ENCODE results near the gene NOB1. TPM values are rescaled to one million over a fixed set of nuclear protein-coding genes. Genes with fewer than 3 reads are reported as not detected.

The NOB1 gene
- total and polyA plus RNA-seq, 9 of the 15 experiments (the other 6 are each of a cell fraction or from before 2014, with no cell fraction given), result 42.4 to 148 (median 116) TPM

DNA sequence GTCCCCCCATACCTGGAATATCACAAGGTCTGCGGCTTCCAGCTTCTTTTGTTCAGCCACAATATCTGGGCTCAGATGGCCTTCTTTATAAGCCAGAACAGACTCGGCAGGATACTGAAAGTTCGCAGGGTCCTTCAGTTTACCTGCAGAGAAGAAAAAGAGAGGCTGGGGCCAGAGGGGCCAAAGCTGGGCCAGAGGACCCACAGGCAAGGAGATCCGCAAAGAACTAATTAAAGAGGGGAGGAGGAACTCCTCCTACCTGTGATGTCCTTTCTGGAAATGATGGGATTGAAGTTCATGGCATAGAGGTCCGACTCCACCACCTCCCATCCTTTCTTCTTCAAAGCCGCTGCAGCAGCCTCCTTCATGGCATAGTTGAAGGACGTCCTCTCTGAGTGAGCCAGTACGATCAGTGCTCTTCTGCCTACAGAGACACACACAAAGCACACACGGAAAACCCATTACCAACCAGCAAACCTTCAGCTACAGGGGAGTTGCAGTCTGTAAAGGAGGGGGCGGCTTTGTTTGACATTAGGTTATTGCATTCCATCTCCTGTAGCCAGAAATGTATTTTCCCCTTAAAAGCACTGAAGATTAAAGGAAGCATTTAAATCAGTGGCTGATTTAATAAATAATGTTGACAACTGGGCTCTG, 36.5 kb downstream of the NOB1 start (continued):
- TF ChIP-seq, protein P1, sequence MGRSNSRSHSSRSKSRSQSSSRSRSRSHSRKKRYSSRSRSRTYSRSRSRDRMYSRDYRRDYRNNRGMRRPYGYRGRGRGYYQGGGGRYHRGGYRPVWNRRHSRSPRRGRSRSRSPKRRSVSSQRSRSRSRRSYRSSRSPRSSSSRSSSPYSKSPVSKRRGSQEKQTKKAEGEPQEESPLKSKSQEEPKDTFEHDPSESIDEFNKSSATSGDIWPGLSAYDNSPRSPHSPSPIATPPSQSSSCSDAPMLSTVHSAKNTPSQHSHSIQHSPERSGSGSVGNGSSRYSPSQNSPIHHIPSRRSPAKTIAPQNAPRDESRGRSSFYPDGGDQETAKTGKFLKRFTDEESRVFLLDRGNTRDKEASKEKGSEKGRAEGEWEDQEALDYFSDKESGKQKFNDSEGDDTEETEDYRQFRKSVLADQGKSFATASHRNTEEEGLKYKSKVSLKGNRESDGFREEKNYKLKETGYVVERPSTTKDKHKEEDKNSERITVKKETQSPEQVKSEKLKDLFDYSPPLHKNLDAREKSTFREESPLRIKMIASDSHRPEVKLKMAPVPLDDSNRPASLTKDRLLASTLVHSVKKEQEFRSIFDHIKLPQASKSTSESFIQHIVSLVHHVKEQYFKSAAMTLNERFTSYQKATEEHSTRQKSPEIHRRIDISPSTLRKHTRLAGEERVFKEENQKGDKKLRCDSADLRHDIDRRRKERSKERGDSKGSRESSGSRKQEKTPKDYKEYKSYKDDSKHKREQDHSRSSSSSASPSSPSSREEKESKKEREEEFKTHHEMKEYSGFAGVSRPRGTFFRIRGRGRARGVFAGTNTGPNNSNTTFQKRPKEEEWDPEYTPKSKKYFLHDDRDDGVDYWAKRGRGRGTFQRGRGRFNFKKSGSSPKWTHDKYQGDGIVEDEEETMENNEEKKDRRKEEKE (IDR thresholded peaks at IDR 0.05; ENCODE audit: borderline replicate concordance in 1 of 2, control insufficient read depth in 1 of 2, low read depth in 2 of 2, low read length in 1 of 2), result no peak
- TF ChIP-seq NCOR1 (IDR thresholded peaks at IDR 0.05), result no peak
- TF ChIP-seq, protein P2, sequence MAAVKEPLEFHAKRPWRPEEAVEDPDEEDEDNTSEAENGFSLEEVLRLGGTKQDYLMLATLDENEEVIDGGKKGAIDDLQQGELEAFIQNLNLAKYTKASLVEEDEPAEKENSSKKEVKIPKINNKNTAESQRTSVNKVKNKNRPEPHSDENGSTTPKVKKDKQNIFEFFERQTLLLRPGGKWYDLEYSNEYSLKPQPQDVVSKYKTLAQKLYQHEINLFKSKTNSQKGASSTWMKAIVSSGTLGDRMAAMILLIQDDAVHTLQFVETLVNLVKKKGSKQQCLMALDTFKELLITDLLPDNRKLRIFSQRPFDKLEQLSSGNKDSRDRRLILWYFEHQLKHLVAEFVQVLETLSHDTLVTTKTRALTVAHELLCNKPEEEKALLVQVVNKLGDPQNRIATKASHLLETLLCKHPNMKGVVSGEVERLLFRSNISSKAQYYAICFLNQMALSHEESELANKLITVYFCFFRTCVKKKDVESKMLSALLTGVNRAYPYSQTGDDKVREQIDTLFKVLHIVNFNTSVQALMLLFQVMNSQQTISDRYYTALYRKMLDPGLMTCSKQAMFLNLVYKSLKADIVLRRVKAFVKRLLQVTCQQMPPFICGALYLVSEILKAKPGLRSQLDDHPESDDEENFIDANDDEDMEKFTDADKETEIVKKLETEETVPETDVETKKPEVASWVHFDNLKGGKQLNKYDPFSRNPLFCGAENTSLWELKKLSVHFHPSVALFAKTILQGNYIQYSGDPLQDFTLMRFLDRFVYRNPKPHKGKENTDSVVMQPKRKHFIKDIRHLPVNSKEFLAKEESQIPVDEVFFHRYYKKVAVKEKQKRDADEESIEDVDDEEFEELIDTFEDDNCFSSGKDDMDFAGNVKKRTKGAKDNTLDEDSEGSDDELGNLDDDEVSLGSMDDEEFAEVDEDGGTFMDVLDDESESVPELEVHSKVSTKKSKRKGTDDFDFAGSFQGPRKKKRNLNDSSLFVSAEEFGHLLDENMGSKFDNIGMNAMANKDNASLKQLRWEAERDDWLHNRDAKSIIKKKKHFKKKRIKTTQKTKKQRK (IDR thresholded peaks at IDR 0.05; ENCODE audit: borderline replicate concordance, low read depth, low read length), result no peak
- no peak for TF ChIP-seq ZNF780A (CRISPR knock-in tag; IDR thresholded peaks at IDR 0.05)
- no peak for TF ChIP-seq MTA2 (IDR thresholded peaks at IDR 0.05; ENCODE audit: low read depth)
- no peak for TF ChIP-seq NFE2L1 (tag; IDR thresholded peaks at IDR 0.05; ENCODE audit: borderline replicate concordance, low read depth)
- no peak for TF ChIP-seq NFYB (IDR thresholded peaks at IDR 0.05; ENCODE audit: extremely low read depth, insufficient read length)
- TF ChIP-seq KLF10 (CRISPR knock-in tag; IDR thresholded peaks at IDR 0.05), result no peak
- TF ChIP-seq SMAD1 (IDR thresholded peaks at IDR 0.05; ENCODE audit: low read depth, low read length, partially characterized antibody), result no peak
- no peak for TF ChIP-seq MCM7 (IDR thresholded peaks at IDR 0.05)

Measured in K562 (cell line).